Stimulated activated naive CD4-positive, alpha-beta T cell treated with Interleukin-2 at 50 U/mL for 16 hours (primary cell): ENCODE data around the gene TMEM132D.
"Not testable (repeated sequence)": the region's sequence is repeated elsewhere in the genome, so short reads cannot be mapped to it uniquely, and the experiment has no call there.

Experiments used
- DNase-seq: peaks from one replicate; lab custom pipeline; 2025; lab: John Stamatoyannopoulos, UW

The TMEM132D gene

GRCh38 chr12:129589503-129589902, 314.3 kb downstream of the TMEM132D start:
- no peak for DNase-seq

- no peak for DNase-seq
Observed at GRCh38 chr12:129588142-129588541, 315.7 kb downstream of the TMEM132D start.

GRCh38 chr12:129585296-129585695, 318.5 kb downstream of the TMEM132D start:
- DNase-seq, result no peak

GRCh38 chr12:129579879-129580278, 323.9 kb downstream of the TMEM132D start:
- DNase-seq, result no peak

GRCh38 chr12:129571901-129572494, 331.8 kb downstream of the TMEM132D start:
- no peak for DNase-seq

GRCh38 chr12:129570796-129571400, 332.9 kb downstream of the TMEM132D start:
- no peak for DNase-seq

- no peak for DNase-seq
Observed at GRCh38 chr12:129566800-129567199, 337.0 kb downstream of the TMEM132D start.

GRCh38 chr12:129564768-129565167, 339.1 kb downstream of the TMEM132D start:
- DNase-seq, result no peak

- no peak for DNase-seq
Observed at GRCh38 chr12:129563266-129563665, 340.6 kb downstream of the TMEM132D start.

- no peak for DNase-seq
Observed at GRCh38 chr12:129561304-129561703, 342.5 kb downstream of the TMEM132D start.

GRCh38 chr12:129559776-129560175, 344.0 kb downstream of the TMEM132D start:
- no peak for DNase-seq

GRCh38 chr12:129558036-129558435, 345.8 kb downstream of the TMEM132D start:
- no peak for DNase-seq

- no peak for DNase-seq
Observed at GRCh38 chr12:129556082-129556481, 347.7 kb downstream of the TMEM132D start.

GRCh38 chr12:129552996-129553750, 350.7 kb downstream of the TMEM132D start:
- DNase-seq, result no peak

- DNase-seq, result no peak
Observed at GRCh38 chr12:129551441-129551840, 352.4 kb downstream of the TMEM132D start.

GRCh38 chr12:129550353-129550752, 353.5 kb downstream of the TMEM132D start:
- no peak for DNase-seq

GRCh38 chr12:129549656-129550055, 354.2 kb downstream of the TMEM132D start:
- no peak for DNase-seq

GRCh38 chr12:129549020-129549419, 354.8 kb downstream of the TMEM132D start:
- not testable (repeated sequence) for DNase-seq

- DNase-seq, result no peak
Observed at GRCh38 chr12:129544716-129545115, 359.1 kb downstream of the TMEM132D start.

GRCh38 chr12:129540954-129541353, 362.9 kb downstream of the TMEM132D start:
- no peak for DNase-seq

- DNase-seq, result no peak
Observed at GRCh38 chr12:129540249-129540648, 363.6 kb downstream of the TMEM132D start.

- DNase-seq, result not testable (repeated sequence)
Observed at GRCh38 chr12:129538724-129539335, 365.0 kb downstream of the TMEM132D start.

- no peak for DNase-seq
Observed at GRCh38 chr12:129538137-129538536, 365.7 kb downstream of the TMEM132D start.
